Suprapubic skin (tissue), 4 donors: ENCODE data around the gene CHTF18.

Experiments
- EP300 ChIP-seq: sonication (generic); formaldehyde crosslinking; IDR thresholded peaks from one replicate; pipeline ENCODE4 v1.6.1; 2017; ENCODE audit warnings: antibody characterized with exemption
- POLR2A ChIP-seq, 2 donors: fragments of 450-650 bp; IDR thresholded peaks; one replicate each; pipeline ENCODE4 v1.6.1; 2017; ENCODE audit warnings: antibody characterized with exemption in 2 of 2, mild to moderate bottlenecking in 2 of 2, moderate library complexity in 2 of 2
- POLR2AphosphoS5 ChIP-seq, 3 donors: sonication (generic); formaldehyde crosslinking; IDR thresholded peaks; one replicate each; pipeline ENCODE4 v1.6.1; 2017; ENCODE audit warnings: antibody characterized with exemption in 3 of 3
- TF ChIP-seq, protein P1 (sequence below), 2 donors: fragments of 200-600 bp in 1 of 2; fragments of 450-650 bp in 1 of 2; sonication (generic) in 1 of 2; IDR thresholded peaks; one replicate each; pipeline ENCODE4 v1.5.1; 2016 to 2019; ENCODE audit warnings: antibody characterized with exemption in 2 of 2, mild to moderate bottlenecking in 1 of 2, moderate library complexity in 1 of 2

DNA sequence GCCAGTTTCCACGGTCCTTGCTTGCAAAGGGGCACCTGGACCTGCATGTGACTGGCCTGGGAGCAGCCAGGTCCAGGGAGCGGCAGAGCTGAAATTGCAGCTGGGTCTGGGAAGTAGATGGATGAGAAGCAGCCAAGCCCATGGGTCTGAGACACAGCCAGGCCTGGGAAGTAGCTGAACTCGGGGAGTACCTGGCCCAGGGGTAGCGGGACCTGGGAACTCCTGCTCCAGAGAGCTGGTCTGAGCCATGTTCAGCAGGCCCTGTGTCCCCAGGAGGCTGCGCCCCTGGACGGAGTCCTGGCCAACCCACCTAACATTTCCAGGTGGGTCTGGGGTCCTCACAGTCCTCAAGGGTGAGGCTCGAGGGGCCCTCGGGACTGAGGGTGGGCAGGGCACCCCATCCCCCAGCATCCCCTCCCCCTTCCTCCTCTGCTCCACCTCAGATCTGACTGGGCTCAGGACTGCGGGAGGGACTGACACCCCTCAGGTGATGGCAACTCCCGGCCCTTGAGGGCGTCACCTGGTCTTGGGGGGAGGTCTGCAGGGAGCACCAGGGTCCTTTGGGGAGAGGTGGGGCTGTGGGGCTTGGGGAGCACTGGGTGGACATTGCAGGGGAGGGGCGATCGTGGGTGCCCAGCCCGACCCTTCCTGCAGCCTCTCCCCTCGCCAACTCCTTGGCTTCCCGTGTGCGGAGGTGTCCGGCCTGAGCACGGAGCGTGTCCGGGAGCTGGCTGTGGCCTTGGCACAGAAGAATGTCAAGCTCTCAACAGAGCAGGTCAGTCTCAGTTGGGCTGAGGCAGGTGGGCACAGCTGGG lies 24.8 kb upstream of the CHTF18 start:
- TF ChIP-seq, protein P1, sequence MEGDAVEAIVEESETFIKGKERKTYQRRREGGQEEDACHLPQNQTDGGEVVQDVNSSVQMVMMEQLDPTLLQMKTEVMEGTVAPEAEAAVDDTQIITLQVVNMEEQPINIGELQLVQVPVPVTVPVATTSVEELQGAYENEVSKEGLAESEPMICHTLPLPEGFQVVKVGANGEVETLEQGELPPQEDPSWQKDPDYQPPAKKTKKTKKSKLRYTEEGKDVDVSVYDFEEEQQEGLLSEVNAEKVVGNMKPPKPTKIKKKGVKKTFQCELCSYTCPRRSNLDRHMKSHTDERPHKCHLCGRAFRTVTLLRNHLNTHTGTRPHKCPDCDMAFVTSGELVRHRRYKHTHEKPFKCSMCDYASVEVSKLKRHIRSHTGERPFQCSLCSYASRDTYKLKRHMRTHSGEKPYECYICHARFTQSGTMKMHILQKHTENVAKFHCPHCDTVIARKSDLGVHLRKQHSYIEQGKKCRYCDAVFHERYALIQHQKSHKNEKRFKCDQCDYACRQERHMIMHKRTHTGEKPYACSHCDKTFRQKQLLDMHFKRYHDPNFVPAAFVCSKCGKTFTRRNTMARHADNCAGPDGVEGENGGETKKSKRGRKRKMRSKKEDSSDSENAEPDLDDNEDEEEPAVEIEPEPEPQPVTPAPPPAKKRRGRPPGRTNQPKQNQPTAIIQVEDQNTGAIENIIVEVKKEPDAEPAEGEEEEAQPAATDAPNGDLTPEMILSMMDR (IDR thresholded peaks at IDR 0.05), result no peak
- TF ChIP-seq POLR2A (IDR thresholded peaks at IDR 0.05) (no peak), EP300 (no peak), POLR2AphosphoS5 (IDR thresholded peaks at IDR 0.05) (no peak)
